GM21447 (cell line): ENCODE measurements around the gene PTPRN2.
"Not testable (repeated sequence)": the region's sequence is repeated elsewhere in the genome, so short reads cannot be mapped to it uniquely, and the experiment has no call there.

ENCODE experiments used
- ATAC-seq: cut with Tn5 transposase; IDR thresholded peaks from one replicate; pipeline ENCODE4 v1.9.1; 2021; ENCODE audit not compliant: unreplicated experiment

PTPRN2 gene

GRCh38 chr7:157930441-157930840, 657.2 kb downstream of the PTPRN2 start:
- no peak for ATAC-seq

GRCh38 chr7:157929671-157930070, 658.0 kb downstream of the PTPRN2 start:
- ATAC-seq = no peak

GRCh38 chr7:157928808-157929425, 658.7 kb downstream of the PTPRN2 start:
- no peak for ATAC-seq

GRCh38 chr7:157928171-157928794, 659.3 kb downstream of the PTPRN2 start:
- ATAC-seq = no peak

GRCh38 chr7:157927313-157927925, 660.2 kb downstream of the PTPRN2 start:
- ATAC-seq = no peak

- no peak for ATAC-seq
Measured at GRCh38 chr7:157926521-157927150, 661.0 kb downstream of the PTPRN2 start.

- ATAC-seq = no peak
Measured at GRCh38 chr7:157926107-157926506, 661.5 kb downstream of the PTPRN2 start.

GRCh38 chr7:157925383-157925875, 662.2 kb downstream of the PTPRN2 start:
- ATAC-seq = no peak

- no peak for ATAC-seq
Measured at GRCh38 chr7:157923903-157924630, 663.6 kb downstream of the PTPRN2 start.

- ATAC-seq = no peak
Measured at GRCh38 chr7:157922576-157922975, 665.0 kb downstream of the PTPRN2 start.

GRCh38 chr7:157918326-157919080, 669.1 kb downstream of the PTPRN2 start:
- ATAC-seq = no peak

GRCh38 chr7:157916946-157917640, 670.5 kb downstream of the PTPRN2 start:
- no peak for ATAC-seq

- no peak for ATAC-seq
Measured at GRCh38 chr7:157910446-157910845, 677.2 kb downstream of the PTPRN2 start.

- not testable (repeated sequence) for ATAC-seq
Measured at GRCh38 chr7:157910045-157910444, 677.6 kb downstream of the PTPRN2 start.

- no peak for ATAC-seq
Measured at GRCh38 chr7:157909370-157909769, 678.3 kb downstream of the PTPRN2 start.

- no peak for ATAC-seq
Measured at GRCh38 chr7:157908006-157908782, 679.4 kb downstream of the PTPRN2 start.

GRCh38 chr7:157907091-157907490, 680.5 kb downstream of the PTPRN2 start:
- ATAC-seq = no peak

- no peak for ATAC-seq
Measured at GRCh38 chr7:157906583-157906982, 681.0 kb downstream of the PTPRN2 start.
